NCI-H226 (cell line): ENCODE measurements around the gene INVS.
"Not testable (repeated sequence)": the region's sequence is repeated elsewhere in the genome, so short reads cannot be mapped to it uniquely, and the experiment has no call there.

Experiments used
- DNase-seq: peaks from one replicate; pipeline ENCODE4 v3.0.0-alpha.2; 2015

INVS gene

DNA sequence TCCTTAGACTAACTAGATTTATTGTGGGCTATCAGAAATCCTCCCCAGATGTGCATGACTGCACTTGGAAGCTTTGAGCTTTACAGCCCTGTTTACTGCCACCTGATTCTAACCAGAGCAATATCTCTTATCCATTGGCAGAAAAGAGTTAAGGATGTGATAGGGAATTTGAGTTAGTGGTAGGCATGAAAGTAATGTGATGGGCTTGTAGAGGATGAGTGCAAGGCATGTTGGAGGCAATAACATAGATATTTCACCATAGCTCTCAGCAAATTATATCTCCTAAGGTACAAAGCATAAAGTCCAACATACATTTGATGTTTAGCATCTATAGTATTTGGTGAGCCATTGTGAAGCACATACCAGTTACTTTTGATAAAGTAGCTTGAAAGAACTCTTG, 103.8 kb downstream of the INVS start:
- no peak for DNase-seq

DNA sequence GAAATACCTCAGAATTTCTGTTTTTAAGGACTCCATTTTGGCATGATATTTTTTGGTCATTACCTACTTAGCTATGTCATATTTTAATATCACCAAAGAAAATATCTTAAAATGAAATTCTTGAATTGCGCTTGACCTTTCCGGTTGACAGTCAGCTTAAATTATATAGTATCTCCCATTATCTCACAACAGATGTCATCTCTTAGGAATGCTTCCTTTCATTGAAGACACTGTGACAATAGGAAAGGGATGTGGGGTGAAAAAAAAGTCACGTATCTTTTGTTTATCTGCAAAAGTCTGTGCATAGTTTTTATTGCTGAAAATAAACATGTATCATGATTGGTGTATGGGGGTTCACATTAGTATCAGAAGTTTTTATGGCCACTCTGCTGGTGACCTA, 105.8 kb downstream of the INVS start:
- DNase-seq = no peak

GRCh38 chr9:100206899-100207298, 107.9 kb downstream of the INVS start:
- DNase-seq = no peak

DNA sequence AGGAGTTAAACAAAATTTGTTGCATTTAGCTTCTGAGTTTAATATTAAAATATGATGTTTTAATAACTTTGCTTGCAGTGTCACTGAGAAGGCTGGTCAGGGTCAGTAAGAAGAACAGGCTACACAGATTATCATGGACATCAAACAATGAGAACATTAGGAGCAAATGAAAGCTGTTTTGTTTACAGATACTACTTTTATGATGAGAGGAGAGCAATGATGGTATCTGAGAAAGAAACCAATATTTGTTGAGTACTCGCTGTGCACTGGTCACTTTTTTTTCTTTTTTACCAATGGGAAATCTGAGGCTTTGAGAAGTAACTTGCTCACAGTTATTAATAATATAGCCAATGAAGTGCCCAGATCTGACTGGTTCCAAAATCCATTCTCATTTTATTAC, 109.6 kb downstream of the INVS start:
- no peak for DNase-seq

DNA sequence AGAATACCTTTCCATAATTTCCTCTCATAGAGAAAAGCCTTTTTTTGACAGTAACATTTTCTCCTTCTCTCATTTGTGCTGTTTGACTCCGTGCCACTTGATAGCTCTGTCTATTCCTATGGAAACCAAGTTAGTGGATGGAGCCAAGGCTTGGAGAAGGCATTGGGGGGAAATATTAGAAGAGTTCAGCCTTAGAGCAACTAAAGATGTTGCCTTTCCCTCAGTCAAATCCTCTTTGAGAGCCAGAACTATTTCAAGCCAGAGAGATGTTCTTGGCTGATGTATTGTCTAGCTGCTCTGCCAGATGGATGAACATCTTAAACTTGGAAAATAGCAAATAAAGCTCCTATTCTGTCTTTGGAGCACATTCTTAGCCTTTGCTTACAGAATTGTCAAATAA, 112.4 kb downstream of the INVS start:
- no peak for DNase-seq

- DNase-seq = peak; percentile 93
These were observed 114.9 kb downstream of the INVS start for GRCh38 chr9:100213730-100214477.

DNA sequence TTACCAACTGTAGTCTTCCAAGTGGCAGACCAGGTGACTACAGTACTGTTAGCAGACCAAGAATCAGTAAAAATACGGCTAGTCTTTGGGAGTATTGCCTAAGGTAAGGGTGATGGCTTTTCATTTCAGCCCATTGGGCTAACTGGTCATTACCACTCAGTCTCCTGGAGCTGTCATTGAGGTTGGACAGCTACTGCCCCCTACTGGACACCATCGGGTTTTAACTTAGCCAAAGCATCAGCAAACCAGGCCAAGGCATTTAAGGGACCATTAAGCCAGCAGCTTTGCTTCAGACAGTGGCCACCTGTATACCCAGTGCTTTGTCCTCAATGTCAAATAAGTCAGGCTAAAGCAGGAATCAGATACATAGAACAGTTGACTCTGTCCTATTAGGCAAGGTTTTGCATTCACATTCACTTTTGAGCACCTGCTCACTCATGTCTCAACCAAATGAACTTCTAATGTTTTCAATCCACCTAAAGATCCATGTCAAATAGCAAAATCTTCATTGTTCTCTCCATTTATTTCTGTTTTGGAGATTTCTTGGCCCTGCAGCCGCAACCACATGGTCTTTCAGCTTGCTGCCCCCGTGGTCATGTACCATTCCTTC, 117.2 kb downstream of the INVS start:
- DNase-seq = no peak

- no peak for DNase-seq
These were observed 118.5 kb downstream of the INVS start for GRCh38 chr9:100217536-100217935.

GRCh38 chr9:100219347-100219746, 120.3 kb downstream of the INVS start:
- DNase-seq = no peak

DNA sequence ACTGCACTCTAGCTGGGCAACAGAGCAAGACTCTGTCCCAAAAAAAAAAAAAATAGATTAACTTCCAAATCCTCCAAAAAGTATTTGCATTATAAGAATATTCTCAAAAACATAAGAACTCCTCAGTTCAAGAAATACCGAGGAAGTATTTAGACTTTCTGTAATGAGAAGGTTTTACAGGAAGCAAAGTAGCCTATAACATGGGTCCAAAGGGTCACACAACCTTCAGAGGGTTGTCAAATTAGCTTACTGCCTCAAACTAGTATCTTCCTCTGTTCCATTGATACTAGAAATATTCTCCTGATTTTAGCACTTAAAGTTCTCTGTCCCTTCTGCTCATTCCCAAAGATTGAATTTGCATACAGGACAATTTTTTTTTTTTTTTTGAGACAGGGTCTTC, 121.9 kb downstream of the INVS start:
- DNase-seq = no peak

DNA sequence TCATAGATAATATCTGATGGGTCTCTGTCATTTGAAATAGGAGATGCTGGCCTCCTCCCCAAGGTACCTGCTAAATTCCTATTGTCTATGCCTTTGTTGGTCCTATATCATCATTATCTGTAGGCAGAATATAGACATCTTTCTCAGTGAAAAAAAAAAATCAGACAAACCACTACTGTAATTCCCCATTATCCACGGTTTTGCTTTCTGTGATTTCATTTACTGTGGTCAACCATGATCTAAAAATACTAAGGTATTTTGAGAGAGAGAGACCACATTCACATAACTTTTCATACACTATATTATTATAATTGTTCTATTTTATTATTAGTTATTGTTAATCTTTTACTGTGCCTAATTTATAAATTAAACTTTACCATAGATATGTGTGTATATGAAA, 122.5 kb downstream of the INVS start:
- DNase-seq = no peak

GRCh38 chr9:100222674-100223073, 123.6 kb downstream of the INVS start:
- DNase-seq = no peak

DNA sequence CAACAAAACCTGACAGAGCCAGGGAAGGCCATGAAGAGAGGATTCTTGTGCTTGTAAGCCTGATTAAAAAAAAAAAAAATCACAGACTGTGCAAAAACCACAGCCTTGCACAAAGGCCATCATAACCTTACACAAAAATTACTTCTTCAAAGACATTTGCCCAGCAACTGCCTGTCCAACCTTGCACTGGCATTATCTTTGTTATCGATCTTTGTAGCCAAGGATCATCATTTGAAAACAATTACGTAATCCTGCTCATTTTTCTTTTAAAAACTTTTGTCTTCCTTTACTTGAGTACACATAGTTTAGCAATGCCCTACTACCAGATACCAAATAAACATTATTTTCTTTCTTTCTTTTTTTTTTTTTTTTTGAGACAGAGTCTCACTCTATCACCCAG, 128.6 kb downstream of the INVS start:
- DNase-seq = no peak

DNA sequence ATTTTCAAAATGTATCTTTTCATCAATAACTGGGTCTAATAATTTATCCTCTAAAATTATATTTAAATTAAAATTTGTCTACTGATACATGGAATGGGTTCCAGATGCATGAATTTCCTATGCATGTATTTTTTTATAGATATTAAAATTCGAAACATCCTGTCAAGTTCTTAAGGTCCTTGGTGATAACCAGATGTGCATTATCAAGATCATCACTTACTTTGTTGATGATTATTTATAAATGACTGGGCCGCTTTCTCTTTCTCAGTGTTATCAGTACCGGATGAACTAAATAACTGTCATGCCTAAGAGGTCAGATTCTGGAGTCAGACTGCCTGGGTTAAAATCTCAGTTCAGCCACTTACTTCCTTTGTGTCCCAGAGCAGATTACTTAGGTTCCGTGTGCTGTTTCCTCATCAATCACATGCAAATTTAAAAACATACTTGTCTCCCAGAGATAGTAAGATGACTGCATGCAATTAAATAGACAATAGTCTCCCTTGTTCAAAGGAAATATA, 129.4 kb downstream of the INVS start:
- DNase-seq = no peak

DNA sequence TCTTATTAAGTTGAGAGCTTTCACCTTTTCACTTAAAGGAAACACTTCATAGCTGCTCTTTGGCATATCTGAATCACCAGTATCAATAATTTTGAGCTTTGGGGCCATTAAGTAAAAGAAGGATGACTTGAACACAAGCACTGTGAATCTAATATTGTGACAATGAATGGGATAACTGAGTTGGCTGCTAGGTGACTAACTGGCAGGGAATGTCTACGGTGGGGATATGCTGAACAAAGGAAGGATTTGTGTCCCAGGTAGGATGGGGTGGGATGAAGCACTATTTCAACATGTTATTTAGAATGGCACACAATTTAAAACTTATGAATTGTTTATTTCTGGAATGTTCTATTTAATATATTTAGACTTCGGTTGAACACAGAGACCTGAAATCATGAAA, 130.1 kb downstream of the INVS start:
- DNase-seq = no peak

DNA sequence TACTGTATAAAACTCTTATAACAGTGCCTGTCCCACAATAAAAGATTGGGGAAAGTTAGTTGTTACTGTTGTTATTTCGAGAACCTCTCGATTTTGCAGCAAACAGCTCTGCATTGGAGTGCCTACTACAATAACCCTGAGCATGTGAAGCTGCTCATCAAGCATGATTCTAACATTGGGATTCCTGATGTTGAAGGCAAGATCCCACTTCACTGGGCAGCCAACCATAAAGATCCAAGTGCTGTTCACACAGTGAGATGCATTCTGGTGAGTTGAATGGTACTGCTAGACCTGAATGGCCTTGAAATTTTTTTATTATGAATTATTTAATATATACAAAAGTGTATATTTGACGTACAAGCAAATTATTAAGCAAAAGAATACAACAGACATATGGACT, 130.5 kb downstream of the INVS start:
- DNase-seq = no peak

GRCh38 chr9:100236986-100237385, 137.9 kb downstream of the INVS start:
- DNase-seq = not testable (repeated sequence)

- no peak for DNase-seq
These were observed 141.5 kb downstream of the INVS start for GRCh38 chr9:100240512-100240911.

- no peak for DNase-seq
These were observed 168.2 kb downstream of the INVS start for GRCh38 chr9:100267211-100267610.

GRCh38 chr9:100268271-100268670, 169.2 kb downstream of the INVS start:
- DNase-seq = no peak

DNA sequence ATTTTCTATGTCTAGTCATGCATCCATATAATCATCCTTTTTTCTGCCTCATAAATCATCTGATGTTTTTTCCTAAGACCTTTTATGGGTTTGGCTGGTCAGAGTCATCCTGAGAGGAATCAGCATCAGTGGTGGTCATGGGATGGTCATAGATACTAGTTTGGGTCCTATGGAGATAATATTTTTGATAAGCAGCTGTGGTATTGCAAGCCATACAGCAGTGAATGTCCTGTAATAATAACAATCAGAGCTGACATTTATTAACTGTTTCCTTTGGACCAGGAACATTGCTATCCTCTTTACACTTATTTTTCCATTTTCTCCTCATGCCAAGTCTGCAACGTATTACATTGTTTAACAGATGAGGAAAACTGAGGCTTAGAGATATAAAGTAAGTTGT, 170.6 kb downstream of the INVS start:
- DNase-seq = no peak

DNA sequence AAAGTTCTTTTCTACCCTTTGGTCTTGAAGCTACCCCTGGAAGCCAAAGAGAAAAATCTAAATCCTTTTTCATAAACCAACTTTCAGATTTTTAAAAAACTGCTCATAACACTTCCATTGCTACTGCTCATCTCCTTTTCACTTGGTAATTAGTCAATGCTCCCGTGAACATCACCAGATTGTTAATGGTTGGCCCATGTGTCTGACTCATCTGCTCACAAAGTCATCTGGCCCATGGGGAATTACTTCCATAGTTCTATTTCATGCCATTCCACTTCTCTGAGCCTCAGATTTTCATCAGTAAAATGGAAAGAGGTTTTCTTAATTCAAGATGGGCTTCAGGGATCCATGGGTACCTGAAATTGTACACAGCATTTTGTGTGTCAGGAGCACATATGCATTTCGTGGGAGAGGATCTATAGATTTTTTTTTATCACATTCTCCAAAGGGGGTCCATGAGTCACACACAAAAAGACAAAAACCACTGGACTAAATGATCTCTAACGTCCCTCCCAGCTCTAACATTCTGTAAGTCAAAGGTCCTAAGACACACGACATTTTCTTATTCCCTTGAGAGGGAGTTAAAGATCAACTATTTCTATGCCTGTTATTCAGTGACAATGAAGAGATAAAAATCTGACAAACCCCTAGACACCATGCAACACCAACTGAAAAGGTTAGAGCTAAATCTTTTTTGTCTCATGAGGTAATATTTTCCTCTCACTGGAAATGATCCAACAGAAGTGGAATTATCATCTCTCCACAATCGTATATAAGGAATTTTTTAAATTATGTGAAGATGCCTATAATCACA, 178.3 kb downstream of the INVS start:
- DNase-seq = peak; percentile 4

DNA sequence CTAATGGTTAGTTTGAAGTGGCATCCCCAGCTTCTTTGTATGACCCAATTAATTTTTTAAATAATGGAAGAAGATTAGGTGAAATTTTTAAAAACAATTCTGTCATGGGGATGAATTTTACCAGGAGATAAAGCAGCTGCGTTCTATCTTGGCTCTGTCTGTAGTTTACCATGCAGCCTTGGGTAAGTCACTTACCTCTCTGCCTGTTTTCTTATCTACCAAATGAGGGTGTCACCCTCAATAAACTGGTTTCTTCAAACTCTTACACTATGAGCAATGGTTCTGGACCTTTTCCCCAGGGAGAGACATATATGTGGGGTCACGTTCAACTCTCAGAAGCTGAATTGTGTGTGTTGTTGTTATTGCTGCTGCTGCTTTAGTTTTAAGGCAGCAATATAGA, 182.0 kb downstream of the INVS start:
- no peak for DNase-seq
